Uterus (tissue), 4 donors: ENCODE results near the gene KRT72. TPM values are rescaled to one million over a fixed set of nuclear protein-coding genes. Genes with fewer than 3 reads are reported as not detected.

ENCODE experiments used
- DNase-seq, 2 donors: peaks; one replicate each; pipeline ENCODE4 v3.0.0-alpha.2; 2019 to 2020
- H3K27ac ChIP-seq, 2 donors: fragments of 200-600 bp; sonication (generic); 1 replicate in 1 of 2; 2 replicates in 1 of 2; pipeline ENCODE4 v1.5.1; 2016 to 2018
- H3K27me3 ChIP-seq, 2 donors: fragments of 200-600 bp; sonication (generic); one replicate each; pipeline ENCODE4 v1.5.1; 2018 to 2019; ENCODE audit warnings: control low read depth in 1 of 2
- H3K36me3 ChIP-seq, 2 donors: fragments of 200-600 bp; sonication (generic); one replicate each; pipeline ENCODE4 v1.5.1; 2019; ENCODE audit warnings: control low read depth in 1 of 2
- H3K4me1 ChIP-seq, 2 donors: fragments of 200-600 bp; sonication (generic); one replicate each; pipeline ENCODE4 v1.5.1; 2018 to 2019; ENCODE audit warnings: control low read depth in 1 of 2
- H3K4me3 ChIP-seq, 2 donors: fragments of 200-600 bp; sonication (generic); 1 replicate in 1 of 2; 2 replicates in 1 of 2; pipeline ENCODE4 v1.5.1; 2018 to 2019; ENCODE audit warnings: mild to moderate bottlenecking in 1 of 2
- H3K9me3 ChIP-seq, 2 donors: fragments of 200-600 bp; sonication (generic); one replicate each; pipeline ENCODE4 v1.5.1; 2019; ENCODE audit warnings: control low read depth in 1 of 2
- POLR2A ChIP-seq, 2 donors: fragments of 450-650 bp; IDR thresholded peaks; one replicate each; pipeline ENCODE4 v1.6.1; 2016; ENCODE audit warnings: antibody characterized with exemption in 2 of 2, mild to moderate bottlenecking in 1 of 2, moderate library complexity in 1 of 2
- intact Hi-C: fragments of 100-400 bp; cut with DNase I; formaldehyde crosslinking; loops from one replicate; pipeline ENCODE4 v1.15.1; 2023; ENCODE audit warnings: low total_unique reads
- total RNA-seq, 4 donors: library from RNA; depleted of rRNA in 3 of 4; stranded (reverse); fragments of >200 nt in 3 of 4; gene quantifications; one replicate each; pipeline versions ENCODE4 v1.1.0 to v1.2.4, GENCODE V29; 2014 to 2023
- TF ChIP-seq, protein P1 (sequence below), 4 experiments: fragments of 200-600 bp in 2 of 4; fragments of 450-650 bp in 2 of 4; sonication (generic) in 2 of 4; IDR thresholded peaks; one replicate each; pipeline ENCODE4 v1.5.1; 2016 to 2019; ENCODE audit warnings: antibody characterized with exemption in 4 of 4, mild to moderate bottlenecking in 2 of 4, moderate library complexity in 1 of 4
- donor health status: DM: yes; HTN: yes; CAD: no.

KRT72 gene
- total RNA-seq, 4 donors from 2014 or later = 0.51 TPM; not detected in 3

- no peaks in the 10 kb centered on the region for H3K4me1 ChIP-seq
- no peak for TF ChIP-seq POLR2A (IDR thresholded peaks at IDR 0.05)
- TF ChIP-seq, protein P1, sequence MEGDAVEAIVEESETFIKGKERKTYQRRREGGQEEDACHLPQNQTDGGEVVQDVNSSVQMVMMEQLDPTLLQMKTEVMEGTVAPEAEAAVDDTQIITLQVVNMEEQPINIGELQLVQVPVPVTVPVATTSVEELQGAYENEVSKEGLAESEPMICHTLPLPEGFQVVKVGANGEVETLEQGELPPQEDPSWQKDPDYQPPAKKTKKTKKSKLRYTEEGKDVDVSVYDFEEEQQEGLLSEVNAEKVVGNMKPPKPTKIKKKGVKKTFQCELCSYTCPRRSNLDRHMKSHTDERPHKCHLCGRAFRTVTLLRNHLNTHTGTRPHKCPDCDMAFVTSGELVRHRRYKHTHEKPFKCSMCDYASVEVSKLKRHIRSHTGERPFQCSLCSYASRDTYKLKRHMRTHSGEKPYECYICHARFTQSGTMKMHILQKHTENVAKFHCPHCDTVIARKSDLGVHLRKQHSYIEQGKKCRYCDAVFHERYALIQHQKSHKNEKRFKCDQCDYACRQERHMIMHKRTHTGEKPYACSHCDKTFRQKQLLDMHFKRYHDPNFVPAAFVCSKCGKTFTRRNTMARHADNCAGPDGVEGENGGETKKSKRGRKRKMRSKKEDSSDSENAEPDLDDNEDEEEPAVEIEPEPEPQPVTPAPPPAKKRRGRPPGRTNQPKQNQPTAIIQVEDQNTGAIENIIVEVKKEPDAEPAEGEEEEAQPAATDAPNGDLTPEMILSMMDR (IDR thresholded peaks at IDR 0.05) = no peak
- intact Hi-C loops = no loop called here
- no peaks in the 10 kb centered on the region for H3K9me3 ChIP-seq
- H3K27me3 ChIP-seq = no peaks in the 10 kb centered on the region
- DNase-seq = no peak
- no peak overlapping the region for H3K27ac ChIP-seq
- no peaks in the 10 kb centered on the region for H3K36me3 ChIP-seq
- no peak overlapping the region for H3K4me3 ChIP-seq
These were observed 26.8 kb upstream of the KRT72 start for GRCh38 chr12:52628111-52628507.

DNA sequence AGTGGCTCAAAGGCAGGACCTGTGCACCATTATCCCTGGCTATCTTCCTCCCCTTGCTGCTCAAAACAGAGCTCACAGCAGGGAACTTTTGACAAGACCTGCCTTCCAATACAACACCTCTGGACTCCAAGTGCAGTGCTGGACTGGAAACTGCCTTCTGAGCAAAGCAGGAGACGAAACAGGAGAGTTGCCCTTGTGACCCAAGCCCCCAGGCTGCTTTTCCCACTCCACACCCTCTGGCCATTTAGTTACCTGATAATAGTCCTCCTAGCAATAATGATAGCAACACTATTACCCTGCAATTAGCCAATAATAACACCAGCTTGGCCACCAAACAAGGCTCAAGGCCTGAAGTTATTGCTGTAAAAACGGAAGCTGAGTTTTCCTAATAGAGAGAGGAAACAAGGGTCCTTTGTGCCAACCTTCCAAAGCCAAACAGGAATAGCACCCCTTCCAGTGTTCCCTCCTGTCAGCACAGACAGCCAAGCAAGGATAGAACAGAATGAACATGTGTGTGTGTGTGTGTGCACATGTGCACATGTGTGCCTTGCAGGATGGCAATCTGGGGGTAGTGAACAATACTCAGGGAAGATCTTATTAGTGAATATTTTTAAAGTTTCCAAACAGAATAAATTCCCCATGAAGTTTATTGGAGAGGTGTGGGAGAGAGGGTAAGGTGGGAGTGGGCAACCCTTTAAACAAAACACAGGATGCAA, 26.3 kb upstream of the KRT72 start:
- no peaks in the 10 kb centered on the region for H3K4me1 ChIP-seq
- no peak for TF ChIP-seq POLR2A (IDR thresholded peaks at IDR 0.05)
- TF ChIP-seq, protein P1 (IDR thresholded peaks at IDR 0.05) = no peak
- H3K27me3 ChIP-seq = no peaks in the 10 kb centered on the region
- H3K27ac ChIP-seq = no peak overlapping the region
- no peaks in the 10 kb centered on the region for H3K36me3 ChIP-seq
- DNase-seq = no peak
- H3K4me3 ChIP-seq = no peak overlapping the region
- no peaks in the 10 kb centered on the region for H3K9me3 ChIP-seq
- intact Hi-C loops = no loop called here

DNA sequence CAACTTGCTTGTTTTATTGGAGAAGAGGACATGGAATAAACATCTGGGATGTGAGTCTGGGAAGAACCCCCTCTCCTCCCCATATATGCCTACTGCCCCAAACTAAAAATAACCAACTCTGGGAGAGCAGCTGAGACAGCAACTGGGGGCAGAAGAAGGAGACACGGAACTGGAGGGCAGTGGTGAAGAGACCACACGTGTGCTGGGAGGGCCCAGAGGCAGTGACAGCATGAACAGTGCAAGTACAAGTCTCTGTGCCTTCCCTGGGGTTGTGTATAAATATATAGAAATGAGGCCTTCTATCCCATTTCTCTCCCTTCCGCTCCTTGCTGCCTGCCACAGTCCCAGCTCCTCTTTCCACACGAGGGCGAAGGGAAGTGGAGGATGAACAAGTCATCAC, 21.1 kb upstream of the KRT72 start:
- Histone ChIP-seq H3K4me3 (no peak overlapping the region), H3K9me3 (no peaks in the 10 kb centered on the region), H3K36me3 (no peaks in the 10 kb centered on the region), H3K4me1 (no peaks in the 10 kb centered on the region), H3K27me3 (no peaks in the 10 kb centered on the region), H3K27ac (no peak overlapping the region)
- DNase-seq = no peak
- TF ChIP-seq, protein P1 (IDR thresholded peaks at IDR 0.05) = no peak
- TF ChIP-seq POLR2A (IDR thresholded peaks at IDR 0.05) = no peak
- intact Hi-C loops = no loop called here

DNA sequence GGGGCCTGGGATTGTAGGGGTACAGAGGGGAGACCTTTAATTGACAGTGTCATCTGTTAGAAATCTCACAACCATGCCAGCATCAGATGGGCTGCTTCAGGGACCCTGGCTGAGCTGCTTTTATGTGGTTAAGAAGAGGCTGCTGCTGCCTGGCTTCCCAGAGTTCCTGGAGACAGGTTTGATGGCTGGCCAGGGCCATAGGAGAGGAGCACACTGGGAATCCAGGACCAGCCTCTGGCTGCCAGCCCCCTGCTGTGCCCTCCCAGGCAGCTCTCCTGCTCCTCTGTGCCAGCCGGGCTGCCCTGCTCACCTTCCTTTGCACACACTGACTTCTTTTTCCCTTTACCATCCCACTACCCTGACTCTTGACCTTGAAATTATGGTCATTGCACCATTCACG, 17.6 kb upstream of the KRT72 start:
- Histone ChIP-seq H3K36me3 (no peaks in the 10 kb centered on the region), H3K27me3 (no peaks in the 10 kb centered on the region), H3K4me1 (no peaks in the 10 kb centered on the region), H3K9me3 (no peaks in the 10 kb centered on the region), H3K27ac (no peak overlapping the region), H3K4me3 (no peak overlapping the region)
- intact Hi-C loops = no loop called here
- DNase-seq = no peak
- TF ChIP-seq, protein P1 (IDR thresholded peaks at IDR 0.05) = no peak
- TF ChIP-seq POLR2A (IDR thresholded peaks at IDR 0.05) = no peak

- no peak for TF ChIP-seq POLR2A (IDR thresholded peaks at IDR 0.05)
- TF ChIP-seq, protein P1 (IDR thresholded peaks at IDR 0.05) = no peak
- Histone ChIP-seq H3K9me3 (no peaks in the 10 kb centered on the region), H3K27ac (no peak within 1 kb of the TSS), H3K4me1 (no peaks in the 10 kb centered on the region), H3K36me3 (no peaks in the 10 kb centered on the region), H3K4me3 (no peak within 1 kb of the TSS), H3K27me3 (no peaks in the 10 kb centered on the region)
- DNase-seq = no peak
- intact Hi-C loops = no loop called here
These were observed 17.0 kb upstream of the KRT72 start, which contains the start of gene KRT73 for GRCh38 chr12:52618216-52618615. TSS of gene KRT73 (minus strand) at chr12:52618559. CDS start at chr12:52618524, 35 bp downstream.
